Vagina (tissue), 2 donors: ENCODE measurements around the gene AP1S1.

Source experiments
- POLR2A ChIP-seq, 2 donors: fragments of 450-650 bp; IDR thresholded peaks; one replicate each; pipeline ENCODE4 v1.6.1; 2017; ENCODE audit warnings: antibody characterized with exemption in 2 of 2, mild to moderate bottlenecking in 2 of 2, moderate library complexity in 2 of 2
- POLR2AphosphoS5 ChIP-seq, 2 donors: sonication (generic); formaldehyde crosslinking; IDR thresholded peaks; one replicate each; pipeline ENCODE4 v1.9.0; 2017; ENCODE audit warnings: antibody characterized with exemption in 2 of 2, mild to moderate bottlenecking in 2 of 2, low read depth in 1 of 2; ENCODE audit not compliant: insufficient read depth in 1 of 2
- TF ChIP-seq, protein P1 (sequence below), 3 experiments: fragments of 450-650 bp in 2 of 3; fragments of 200-600 bp in 1 of 3; sonication (generic) in 1 of 3; IDR thresholded peaks; one replicate each; pipeline ENCODE4 v1.5.1; 2017 to 2019; ENCODE audit warnings: antibody characterized with exemption in 3 of 3, mild to moderate bottlenecking in 2 of 3, moderate library complexity in 2 of 3

DNA sequence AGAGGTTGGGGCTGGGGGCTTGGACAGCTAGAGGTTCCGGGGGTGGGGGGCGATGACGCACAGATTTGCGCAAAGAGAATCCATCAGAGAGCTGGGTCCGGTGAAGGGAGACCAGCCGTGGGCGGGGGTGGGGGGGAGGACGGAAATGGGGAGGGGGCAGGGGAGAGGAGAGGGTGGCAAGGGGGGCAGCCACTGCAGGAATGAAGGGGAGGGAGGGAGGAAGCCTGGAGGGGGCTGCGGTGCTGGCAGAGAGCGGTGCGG, 12.3 kb downstream of the AP1S1 start:
- no peak for TF ChIP-seq POLR2A (IDR thresholded peaks at IDR 0.05)
- TF ChIP-seq POLR2AphosphoS5 (IDR thresholded peaks at IDR 0.05; ENCODE audit: insufficient read depth in 1 of 2, low read depth in 1 of 2), result no peak
- TF ChIP-seq, protein P1, sequence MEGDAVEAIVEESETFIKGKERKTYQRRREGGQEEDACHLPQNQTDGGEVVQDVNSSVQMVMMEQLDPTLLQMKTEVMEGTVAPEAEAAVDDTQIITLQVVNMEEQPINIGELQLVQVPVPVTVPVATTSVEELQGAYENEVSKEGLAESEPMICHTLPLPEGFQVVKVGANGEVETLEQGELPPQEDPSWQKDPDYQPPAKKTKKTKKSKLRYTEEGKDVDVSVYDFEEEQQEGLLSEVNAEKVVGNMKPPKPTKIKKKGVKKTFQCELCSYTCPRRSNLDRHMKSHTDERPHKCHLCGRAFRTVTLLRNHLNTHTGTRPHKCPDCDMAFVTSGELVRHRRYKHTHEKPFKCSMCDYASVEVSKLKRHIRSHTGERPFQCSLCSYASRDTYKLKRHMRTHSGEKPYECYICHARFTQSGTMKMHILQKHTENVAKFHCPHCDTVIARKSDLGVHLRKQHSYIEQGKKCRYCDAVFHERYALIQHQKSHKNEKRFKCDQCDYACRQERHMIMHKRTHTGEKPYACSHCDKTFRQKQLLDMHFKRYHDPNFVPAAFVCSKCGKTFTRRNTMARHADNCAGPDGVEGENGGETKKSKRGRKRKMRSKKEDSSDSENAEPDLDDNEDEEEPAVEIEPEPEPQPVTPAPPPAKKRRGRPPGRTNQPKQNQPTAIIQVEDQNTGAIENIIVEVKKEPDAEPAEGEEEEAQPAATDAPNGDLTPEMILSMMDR (IDR thresholded peaks at IDR 0.05), result no peak
